Measurements from ENCODE around the gene CADM1. TPM values are rescaled to one million over a fixed set of nuclear protein-coding genes. Genes with fewer than 3 reads are reported as not detected.

CADM1 gene
- polyA plus RNA-seq, 1 donor (not counting 4 experiments of a cell fraction or from before 2014, with no cell fraction given): 9.5 TPM

GRCh38 chr11:115454525-115454924, 49.7 kb downstream of the CADM1 start:
- H4K20me1 ChIP-seq (ENCODE audit: control insufficient read depth, extremely low read depth, insufficient read depth, low read length): no peaks in the 10 kb centered on the region
- H3K27me3 ChIP-seq (ENCODE audit: control insufficient read depth, extremely low read depth, insufficient read depth, low read length): no peaks in the 10 kb centered on the region
- H3K4me1 ChIP-seq (ENCODE audit: control insufficient read depth, extremely low read depth, insufficient read depth, low read length): no peaks in the 10 kb centered on the region
- no peaks in the 10 kb centered on the region for H3K79me2 ChIP-seq (ENCODE audit: control insufficient read depth, insufficient read depth, low read length)
- no peaks in the 10 kb centered on the region for H3K9me1 ChIP-seq (ENCODE audit: control insufficient read depth, extremely low read depth, insufficient read depth, low read length)
- TF ChIP-seq EZH2 (IDR thresholded peaks at IDR 0.05; ENCODE audit: low read length) (no peak), CTCF (optimal IDR thresholded peaks at IDR 0.05 in 1 of 3, IDR thresholded peaks at IDR 0.05 in 1 of 3, conservative IDR thresholded peaks at IDR 0.05 in 1 of 3; ENCODE audit: extremely low read depth in 1 of 3, insufficient read depth in 2 of 3, low read length in 3 of 3) (no peak)
- dilution Hi-C loops (cut with MboI; ENCODE audit: extremely low pct_ligation_motif_present, low sequenced_read_pairs): no loop called here
- no peak overlapping the region for H3K9ac ChIP-seq (ENCODE audit: control insufficient read depth, extremely low read depth, insufficient read depth, low read length)
- no peak for FAIRE-seq
- no peak for DNase-seq (ENCODE audit: low read depth, low spot score)
- no peaks in the 10 kb centered on the region for H3K36me3 ChIP-seq (ENCODE audit: control insufficient read depth in 2 of 2, extremely low read depth in 1 of 2, insufficient read depth in 2 of 2, low read length in 2 of 2)
- H3K4me3 ChIP-seq (ENCODE audit: control insufficient read depth in 2 of 3, extremely low read depth in 1 of 3, insufficient read depth in 2 of 3, low read depth in 1 of 3, low read length in 3 of 3): no peak overlapping the region
- no peak overlapping the region for H3K27ac ChIP-seq (ENCODE audit: control insufficient read depth, insufficient read depth, low read length)
- no peak overlapping the region for H2AFZ ChIP-seq (ENCODE audit: control insufficient read depth, low read length)
- no peaks in the 10 kb centered on the region for H3K9me3 ChIP-seq (ENCODE audit: control insufficient read depth, low read depth, low read length)
- no peak overlapping the region for H3K4me2 ChIP-seq (ENCODE audit: control insufficient read depth, extremely low read depth, insufficient read depth, low read depth, low read length)

GRCh38 chr11:115453693-115454490, 50.3 kb downstream of the CADM1 start:
- dilution Hi-C loops (cut with MboI; ENCODE audit: extremely low pct_ligation_motif_present, low sequenced_read_pairs): no loop called here
- Histone ChIP-seq H3K4me2 (ENCODE audit: control insufficient read depth, extremely low read depth, insufficient read depth, low read depth, low read length) (no peak overlapping the region), H3K27ac (ENCODE audit: control insufficient read depth, insufficient read depth, low read length) (no peak overlapping the region), H3K36me3 (ENCODE audit: control insufficient read depth in 2 of 2, extremely low read depth in 1 of 2, insufficient read depth in 2 of 2, low read length in 2 of 2) (no peaks in the 10 kb centered on the region), H4K20me1 (ENCODE audit: control insufficient read depth, extremely low read depth, insufficient read depth, low read length) (no peaks in the 10 kb centered on the region), H3K9me3 (ENCODE audit: control insufficient read depth, low read depth, low read length) (no peaks in the 10 kb centered on the region), H3K79me2 (ENCODE audit: control insufficient read depth, insufficient read depth, low read length) (no peaks in the 10 kb centered on the region), H2AFZ (ENCODE audit: control insufficient read depth, low read length) (no peak overlapping the region), H3K9me1 (ENCODE audit: control insufficient read depth, extremely low read depth, insufficient read depth, low read length) (no peaks in the 10 kb centered on the region), H3K4me1 (ENCODE audit: control insufficient read depth, extremely low read depth, insufficient read depth, low read length) (no peaks in the 10 kb centered on the region), H3K4me3 (ENCODE audit: control insufficient read depth in 2 of 3, extremely low read depth in 1 of 3, insufficient read depth in 2 of 3, low read depth in 1 of 3, low read length in 3 of 3) (no peak overlapping the region), H3K27me3 (ENCODE audit: control insufficient read depth, extremely low read depth, insufficient read depth, low read length) (no peaks in the 10 kb centered on the region), H3K9ac (ENCODE audit: control insufficient read depth, extremely low read depth, insufficient read depth, low read length) (no peak overlapping the region)
- FAIRE-seq: no peak
- no peak for DNase-seq (ENCODE audit: low read depth, low spot score)
- TF ChIP-seq EZH2 (IDR thresholded peaks at IDR 0.05; ENCODE audit: low read length): no peak
- no peak for TF ChIP-seq CTCF (optimal IDR thresholded peaks at IDR 0.05 in 1 of 3, IDR thresholded peaks at IDR 0.05 in 1 of 3, conservative IDR thresholded peaks at IDR 0.05 in 1 of 3; ENCODE audit: extremely low read depth in 1 of 3, insufficient read depth in 2 of 3, low read length in 3 of 3)

Data from keratinocyte (primary cell).